Upper lobe of left lung (tissue), 6 donors: ENCODE data around the gene DCANP1. TPM values are rescaled to one million over a fixed set of nuclear protein-coding genes. Genes with fewer than 3 reads are reported as not detected.
A peak's percentile ranks its signal among the peaks of the same experiment; 100 is the strongest.

Source experiments
- ATAC-seq, 2 donors: fragments of 200-7000 bp; cut with Tn5 transposase; one replicate each; pipeline ENCODE4 v1.9.1; 2022; ENCODE audit warnings: mild to moderate bottlenecking in 2 of 2, moderate library complexity in 2 of 2; ENCODE audit not compliant: low FRiP score in 2 of 2
- DNase-seq, 2 donors: peaks; one replicate each; pipeline ENCODE4 v3.0.0-alpha.2; 2019 to 2020
- H3K27ac ChIP-seq, 4 donors: fragments of 200-600 bp; sonication (generic); one replicate each; pipeline ENCODE4 v1.5.1; 2016 to 2019
- H3K27me3 ChIP-seq, 4 donors: fragments of 200-600 bp; sonication (generic); one replicate each; pipeline ENCODE4 v1.5.1; 2017 to 2019
- H3K36me3 ChIP-seq, 4 donors: fragments of 200-600 bp; sonication (generic); one replicate each; pipeline ENCODE4 v1.5.1; 2016 to 2019
- H3K4me1 ChIP-seq, 4 donors: fragments of 200-600 bp; sonication (generic); one replicate each; pipeline ENCODE4 v1.5.1; 2018 to 2019
- H3K4me3 ChIP-seq, 4 donors: fragments of 200-600 bp; sonication (generic); one replicate each; pipeline ENCODE4 v1.5.1; 2017 to 2019; ENCODE audit warnings: mild to moderate bottlenecking in 2 of 4, moderate library complexity in 1 of 4
- H3K9me3 ChIP-seq, 4 donors: fragments of 200-600 bp; sonication (generic); one replicate each; pipeline ENCODE4 v1.5.1; 2018 to 2019
- CTCF ChIP-seq, 6 experiments: fragments of 450-650 bp in 4 of 6; fragments of 200-600 bp in 2 of 6; sonication (generic) in 2 of 6; IDR thresholded peaks; one replicate each; pipeline ENCODE4 v1.5.1; 2016 to 2019; ENCODE audit warnings: antibody characterized with exemption in 6 of 6
- EP300 ChIP-seq, 4 donors: sonication (generic); formaldehyde crosslinking; IDR thresholded peaks; one replicate each; pipeline ENCODE4 v1.5.1; 2017; ENCODE audit warnings: antibody characterized with exemption in 4 of 4, control low read depth in 2 of 4
- POLR2A ChIP-seq, 4 donors: fragments of 450-650 bp; IDR thresholded peaks; one replicate each; pipeline ENCODE4 v1.5.1; 2016 to 2017; ENCODE audit warnings: antibody characterized with exemption in 4 of 4, mild to moderate bottlenecking in 2 of 4
- POLR2AphosphoS5 ChIP-seq, 2 donors: sonication (generic); formaldehyde crosslinking; IDR thresholded peaks; one replicate each; pipeline ENCODE4 v1.5.1; 2017; ENCODE audit warnings: antibody characterized with exemption in 2 of 2
- WGBS, 2 donors: methylation state at CpG; one replicate each; pipeline ENCODE4 v1.1.5; 2017 to 2018; 5-methylcytosine and 5-hydroxymethylcytosine counted together
- total RNA-seq, 6 donors: library from RNA; depleted of rRNA in 4 of 6; stranded (reverse); fragments of >200 nt in 4 of 6; gene quantifications; one replicate each; pipeline versions ENCODE4 v1.1.0 to v1.2.1, GENCODE V29; 2016 to 2021
- donor health status: DM: no; HTN: no; CAD: no; lungs with moderate emphysema.
- donor health status: DM: no; HTN: yes; CAD: no; lungs with severe emphysema.

DCANP1 gene
- total RNA-seq, 6 donors from 2014 or later = 0.11 to 1.0 (median 0.27) TPM; not detected in 2

- peaks cover 0 to 4% (median 0%) of the 10 kb centered on the region in 4 donors for H3K27me3 ChIP-seq
- no peaks in the 10 kb centered on the region for H3K9me3 ChIP-seq
- no peaks in the 10 kb centered on the region for H3K36me3 ChIP-seq
- no peak for TF ChIP-seq EP300 (IDR thresholded peaks at IDR 0.05)
- TF ChIP-seq CTCF (IDR thresholded peaks at IDR 0.05) = no peak
- TF ChIP-seq POLR2AphosphoS5 (IDR thresholded peaks at IDR 0.05) = no peak
- no peak for TF ChIP-seq POLR2A (IDR thresholded peaks at IDR 0.05)
- peaks cover 17 to 32% (median 28%) of the 10 kb centered on the region in 4 donors for H3K4me1 ChIP-seq
- no peak overlapping the region for H3K27ac ChIP-seq
- DNase-seq (no peak), ATAC-seq (no peak)
- 84 to 92% methylated on average over 6 to 7 of the region's 7 CpGs for WGBS, 2 donors
- no peak overlapping the region for H3K4me3 ChIP-seq
Measured at GRCh38 chr5:135461481-135462151, 14.5 kb upstream of the DCANP1 start.

GRCh38 chr5:135460246-135461033, 13.3 kb upstream of the DCANP1 start:
- H3K4me3 ChIP-seq = no peak overlapping the region
- H3K36me3 ChIP-seq = no peaks in the 10 kb centered on the region
- no peaks in the 10 kb centered on the region for H3K27me3 ChIP-seq
- H3K4me1 ChIP-seq = peaks cover 14 to 36% (median 26%) of the 10 kb centered on the region in 4 donors
- ATAC-seq = no peak
- no peak for DNase-seq
- H3K27ac ChIP-seq = no peak overlapping the region
- no peaks in the 10 kb centered on the region for H3K9me3 ChIP-seq
- 66 to 76% methylated on average over 11 of the region's 11 CpGs for WGBS, 2 donors
- TF ChIP-seq EP300 (IDR thresholded peaks at IDR 0.05) (no peak), POLR2A (IDR thresholded peaks at IDR 0.05) (no peak), CTCF (IDR thresholded peaks at IDR 0.05) (no peak), POLR2AphosphoS5 (IDR thresholded peaks at IDR 0.05) (no peak)

- DNase-seq (peak in 1 of 2 donors; percentile 84), ATAC-seq (peak; percentile 34 to 79)
- H3K9me3 ChIP-seq = no peaks in the 10 kb centered on the region
- peaks cover 14 to 37% (median 26%) of the 10 kb centered on the region in 4 donors for H3K4me1 ChIP-seq
- no peak overlapping the region for H3K4me3 ChIP-seq
- no peak overlapping the region for H3K27ac ChIP-seq
- no peaks in the 10 kb centered on the region for H3K27me3 ChIP-seq
- H3K36me3 ChIP-seq = no peaks in the 10 kb centered on the region
- TF ChIP-seq POLR2AphosphoS5 (IDR thresholded peaks at IDR 0.05) (no peak), EP300 (IDR thresholded peaks at IDR 0.05) (no peak), POLR2A (IDR thresholded peaks at IDR 0.05) (no peak), CTCF (IDR thresholded peaks at IDR 0.05) (no peak)
- 27 to 29% methylated on average over 3 to 5 of the region's 5 CpGs for WGBS, 2 donors
Measured at GRCh38 chr5:135458921-135459331, 11.8 kb upstream of the DCANP1 start.

- DNase-seq = no peak
- Histone ChIP-seq H3K36me3 (no peaks in the 10 kb centered on the region), H3K27me3 (no peaks in the 10 kb centered on the region), H3K9me3 (no peaks in the 10 kb centered on the region), H3K27ac (no peak overlapping the region), H3K4me3 (no peak overlapping the region), H3K4me1 (peaks cover 14 to 37% (median 26%) of the 10 kb centered on the region in 4 donors)
- no peak for TF ChIP-seq CTCF (IDR thresholded peaks at IDR 0.05)
- no peak for TF ChIP-seq POLR2A (IDR thresholded peaks at IDR 0.05)
- TF ChIP-seq POLR2AphosphoS5 (IDR thresholded peaks at IDR 0.05) = no peak
- no peak for TF ChIP-seq EP300 (IDR thresholded peaks at IDR 0.05)
- ATAC-seq = no peak
- WGBS, 2 donors = 94 to 97% methylated on average over 4 of the region's 4 CpGs
Measured at GRCh38 chr5:135458356-135458755, 11.2 kb upstream of the DCANP1 start.
